Hepatocyte (in vitro differentiated cells): ENCODE results near the gene KRT32. TPM values are rescaled to one million over a fixed set of nuclear protein-coding genes. Genes with fewer than 3 reads are reported as not detected.

Source experiments
- DNase-seq: peaks from one replicate; pipeline ENCODE4 v3.0.0-alpha.2; 2016; ENCODE audit warnings: low spot score
- H2AFZ ChIP-seq: fragments of 200-600 bp; sonication (generic); 2 replicates; pipeline ENCODE4 v1.6.0; 2016; ENCODE audit warnings: antibody characterized with exemption, mild to moderate bottlenecking
- H3K27ac ChIP-seq: fragments of 200-600 bp; sonication (generic); 2 replicates; pipeline ENCODE4 v1.5.1; 2016; ENCODE audit warnings: mild to moderate bottlenecking
- H3K27me3 ChIP-seq: fragments of 200-600 bp; sonication (generic); 2 replicates; pipeline ENCODE4 v1.6.1; 2016
- H3K36me3 ChIP-seq: fragments of 200-600 bp; sonication (generic); replicated peaks from 2 replicates; pipeline ENCODE4 v1.5.1; 2016; ENCODE audit warnings: low read depth; ENCODE audit not compliant: insufficient read depth
- H3K4me1 ChIP-seq: fragments of 200-600 bp; sonication (generic); 2 replicates; pipeline ENCODE4 v1.5.1; 2016; ENCODE audit warnings: mild to moderate bottlenecking, moderate library complexity; ENCODE audit not compliant: insufficient read depth
- H3K4me2 ChIP-seq: fragments of 200-600 bp; sonication (generic); 2 replicates; pipeline ENCODE4 v1.6.0; 2016
- H3K4me3 ChIP-seq: fragments of 200-600 bp; sonication (generic); 2 replicates; pipeline ENCODE4 v1.5.1; 2016; ENCODE audit warnings: mild to moderate bottlenecking
- H3K79me2 ChIP-seq: fragments of 200-600 bp; sonication (generic); 2 replicates; pipeline ENCODE4 v1.6.0; 2017; ENCODE audit warnings: mild to moderate bottlenecking
- H3K9me2 ChIP-seq: fragments of 200-600 bp; sonication (generic); replicated peaks from 2 replicates; pipeline ENCODE4 v1.6.0; 2017; ENCODE audit warnings: mild to moderate bottlenecking; ENCODE audit not compliant: insufficient read depth
- H3K9me3 ChIP-seq: fragments of 200-600 bp; sonication (generic); 2 replicates; pipeline ENCODE4 v1.5.1; 2016; ENCODE audit warnings: low read depth, mild to moderate bottlenecking
- H4K20me1 ChIP-seq: fragments of 200-600 bp; sonication (generic); 2 replicates; pipeline ENCODE4 v1.6.0; 2016; ENCODE audit warnings: mild to moderate bottlenecking; ENCODE audit not compliant: insufficient read depth, poor library complexity, severe bottlenecking
- EZH2 ChIP-seq: fragments of 200-600 bp; sonication (generic); IDR thresholded peaks from 2 replicates; pipeline ENCODE4 v1.6.1; 2016; ENCODE audit warnings: antibody characterized with exemption, mild to moderate bottlenecking, borderline replicate concordance
- EZH2phosphoT487 ChIP-seq: fragments of 200-600 bp; sonication (generic); IDR thresholded peaks from one replicate; pipeline ENCODE4 v1.6.1; 2018; ENCODE audit warnings: antibody characterized with exemption, mild to moderate bottlenecking, low read depth, moderate library complexity; ENCODE audit not compliant: unreplicated experiment, severe bottlenecking
- WGBS: methylation state at CpG from one replicate; pipeline ENCODE4 v1.1.6; 2016; ENCODE audit warnings: low lambda C conversion rate; ENCODE audit errors: missing lambda C conversion rate; 5-methylcytosine and 5-hydroxymethylcytosine counted together
- polyA plus RNA-seq: library from polyadenylated mRNA; unstranded; fragments of >200 nt; fragmentation: Nextera tagmentation; extraction: Ambion mirVana; gene quantifications from 2 replicates; pipeline ENCODE4 v1.2.1, GENCODE V29; 2016
- total RNA-seq: library from RNA; depleted of rRNA; stranded (reverse); fragments of >200 nt; gene quantifications from 2 replicates; pipeline ENCODE4 v1.2.3, GENCODE V29; 2014
- TF ChIP-seq, protein P1 (sequence below): fragments of 200-600 bp; sonication (generic); IDR thresholded peaks from 2 replicates; pipeline ENCODE4 v1.5.1; 2016; ENCODE audit warnings: antibody characterized with exemption, mild to moderate bottlenecking; ENCODE audit not compliant: poor library complexity

KRT32 gene
- total and polyA plus RNA-seq, 2 experiments from 2014 or later = not detected

DNA sequence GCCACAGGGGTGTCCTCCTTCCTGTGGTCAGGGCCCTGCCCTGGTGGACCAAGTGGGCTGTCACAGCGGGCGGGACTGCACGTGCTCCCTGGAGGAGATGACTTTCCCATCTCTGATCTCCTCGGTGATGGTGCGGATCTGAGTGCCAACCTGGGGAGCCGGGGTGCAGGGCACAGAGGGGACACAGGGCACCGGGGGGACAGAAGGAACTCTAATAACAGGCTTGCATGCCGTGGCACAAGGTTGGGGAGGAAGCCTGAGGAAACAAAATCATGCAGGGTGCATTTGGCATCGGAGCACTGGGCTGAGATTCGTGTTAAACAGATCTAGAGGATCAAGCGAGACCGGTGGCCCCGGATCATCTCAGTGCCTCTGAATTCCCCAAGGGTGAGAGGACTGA is 19.1 kb upstream of the KRT32 start:
- Histone ChIP-seq H3K27me3 (no peaks in the 10 kb centered on the region), H3K4me3 (no peak overlapping the region), H3K27ac (no peak overlapping the region), H3K36me3 (no peaks in the 10 kb centered on the region), H2AFZ (no peak overlapping the region), H3K4me2 (no peak overlapping the region), H3K79me2 (no peaks in the 10 kb centered on the region), H3K9me2 (no peaks in the 10 kb centered on the region), H3K9me3 (no peaks in the 10 kb centered on the region), H3K4me1 (peaks cover 8% of the 10 kb centered on the region), H4K20me1 (no peaks in the 10 kb centered on the region)
- no peak for DNase-seq
- TF ChIP-seq, protein P1, sequence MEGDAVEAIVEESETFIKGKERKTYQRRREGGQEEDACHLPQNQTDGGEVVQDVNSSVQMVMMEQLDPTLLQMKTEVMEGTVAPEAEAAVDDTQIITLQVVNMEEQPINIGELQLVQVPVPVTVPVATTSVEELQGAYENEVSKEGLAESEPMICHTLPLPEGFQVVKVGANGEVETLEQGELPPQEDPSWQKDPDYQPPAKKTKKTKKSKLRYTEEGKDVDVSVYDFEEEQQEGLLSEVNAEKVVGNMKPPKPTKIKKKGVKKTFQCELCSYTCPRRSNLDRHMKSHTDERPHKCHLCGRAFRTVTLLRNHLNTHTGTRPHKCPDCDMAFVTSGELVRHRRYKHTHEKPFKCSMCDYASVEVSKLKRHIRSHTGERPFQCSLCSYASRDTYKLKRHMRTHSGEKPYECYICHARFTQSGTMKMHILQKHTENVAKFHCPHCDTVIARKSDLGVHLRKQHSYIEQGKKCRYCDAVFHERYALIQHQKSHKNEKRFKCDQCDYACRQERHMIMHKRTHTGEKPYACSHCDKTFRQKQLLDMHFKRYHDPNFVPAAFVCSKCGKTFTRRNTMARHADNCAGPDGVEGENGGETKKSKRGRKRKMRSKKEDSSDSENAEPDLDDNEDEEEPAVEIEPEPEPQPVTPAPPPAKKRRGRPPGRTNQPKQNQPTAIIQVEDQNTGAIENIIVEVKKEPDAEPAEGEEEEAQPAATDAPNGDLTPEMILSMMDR = no peak
- TF ChIP-seq EZH2phosphoT487 (no peak), EZH2 (no peak)
- WGBS = 94% methylated on average over 13 of the region's 13 CpGs

DNA sequence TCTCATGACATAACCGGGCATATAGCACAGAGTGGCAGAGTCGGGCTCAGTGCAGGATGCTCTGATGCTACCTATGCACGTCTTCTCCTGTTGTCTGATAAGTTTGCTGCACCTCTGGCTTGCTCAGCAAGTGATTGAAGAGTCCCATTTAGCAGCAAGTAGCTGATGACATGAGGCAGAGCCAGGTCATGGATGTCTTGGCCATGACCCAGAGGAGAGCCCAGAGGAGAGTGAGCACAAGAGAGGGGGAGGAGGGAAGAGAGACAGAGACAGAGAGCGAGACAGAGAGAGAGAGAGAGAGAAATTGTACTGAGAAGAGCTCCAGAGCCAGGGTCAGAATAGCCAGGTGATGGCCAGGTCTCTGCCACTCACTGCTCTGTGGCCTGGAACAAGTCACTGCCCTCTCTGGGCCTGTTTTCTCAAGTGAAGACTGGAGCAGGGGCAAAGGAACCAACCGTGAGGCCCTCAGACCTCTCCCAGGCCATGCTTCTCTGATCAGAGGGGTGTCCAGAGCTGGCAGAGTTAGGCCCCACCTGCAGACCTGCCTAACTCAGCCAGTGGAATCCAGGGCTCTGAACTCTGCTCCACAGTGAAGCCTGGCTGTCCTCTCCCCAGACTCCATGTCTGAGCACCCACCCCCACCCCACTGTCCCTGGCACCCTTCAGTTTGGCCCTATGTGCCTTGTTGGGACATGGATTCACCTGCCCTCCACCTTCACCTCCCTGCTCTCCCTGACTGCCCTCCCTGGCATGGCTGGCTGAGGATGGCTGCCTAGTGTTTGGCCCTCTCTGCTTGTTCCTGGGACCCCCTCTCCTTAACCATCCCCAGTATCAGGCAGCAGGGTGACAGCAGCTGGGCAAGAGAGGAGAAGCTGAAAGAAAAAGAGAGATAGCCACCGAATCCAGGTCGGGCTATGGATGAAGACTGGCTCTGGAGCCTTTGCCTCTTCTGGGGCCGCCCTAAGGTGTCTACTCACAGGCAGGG is 18.0 kb upstream of the KRT32 start:
- no peaks in the 10 kb centered on the region for H3K36me3 ChIP-seq
- no peak overlapping the region for H3K27ac ChIP-seq
- no peak overlapping the region for H3K4me2 ChIP-seq
- no peaks in the 10 kb centered on the region for H3K9me3 ChIP-seq
- no peaks in the 10 kb centered on the region for H4K20me1 ChIP-seq
- 91% methylated on average over 8 of the region's 8 CpGs for WGBS
- no peak overlapping the region for H2AFZ ChIP-seq
- TF ChIP-seq, protein P1 = no peak
- TF ChIP-seq EZH2 = no peak
- no peak for TF ChIP-seq EZH2phosphoT487
- H3K27me3 ChIP-seq = no peaks in the 10 kb centered on the region
- no peaks in the 10 kb centered on the region for H3K9me2 ChIP-seq
- no peak overlapping the region for H3K4me3 ChIP-seq
- H3K79me2 ChIP-seq = no peaks in the 10 kb centered on the region
- DNase-seq = no peak
- peaks cover 8% of the 10 kb centered on the region for H3K4me1 ChIP-seq

DNA sequence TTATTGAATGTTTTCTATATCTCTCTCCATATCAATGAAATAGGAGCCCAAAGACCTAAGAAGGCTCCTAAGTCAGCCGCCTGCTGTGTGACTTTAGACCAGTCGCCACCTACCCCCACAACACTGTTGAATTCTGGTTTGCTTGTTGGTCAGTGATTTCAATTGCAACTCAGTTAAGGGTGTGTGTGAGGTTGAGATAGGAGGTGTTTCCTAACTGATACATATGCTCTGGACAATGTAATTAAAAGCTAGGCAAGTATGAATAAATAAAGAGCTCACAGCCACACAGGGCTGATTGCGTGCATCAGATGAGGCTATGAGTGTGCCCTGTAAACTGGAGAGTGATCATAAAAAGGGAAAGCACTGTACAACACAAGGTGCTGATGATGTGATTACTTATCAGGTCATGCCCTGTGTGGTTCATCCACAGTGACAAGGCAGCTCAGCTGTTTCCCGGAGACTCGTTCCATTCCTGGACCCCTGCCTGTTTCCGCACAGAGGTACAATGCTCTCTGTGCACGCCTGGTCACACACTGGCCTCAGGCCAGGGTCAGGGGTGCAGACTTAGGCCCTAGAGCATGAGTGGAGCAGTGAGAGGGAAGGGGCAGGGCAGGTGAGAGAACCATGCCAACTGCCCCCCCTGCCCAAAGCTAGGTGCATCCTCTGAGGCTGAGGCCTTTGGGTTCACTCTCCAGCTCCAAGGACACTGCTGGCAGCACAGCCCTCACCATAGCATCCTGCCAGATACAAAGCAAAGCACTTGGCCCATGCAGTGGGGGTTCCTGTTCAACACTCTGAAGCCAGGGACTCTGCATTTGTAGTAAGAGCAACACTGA is 17.0 kb upstream of the KRT32 start:
- Histone ChIP-seq H3K9me2 (no peaks in the 10 kb centered on the region), H3K4me2 (no peak overlapping the region), H3K36me3 (no peaks in the 10 kb centered on the region), H3K27me3 (no peaks in the 10 kb centered on the region), H3K79me2 (no peaks in the 10 kb centered on the region), H3K4me3 (no peak overlapping the region), H4K20me1 (no peaks in the 10 kb centered on the region), H3K27ac (no peak overlapping the region), H3K4me1 (peaks cover 8% of the 10 kb centered on the region), H3K9me3 (no peaks in the 10 kb centered on the region), H2AFZ (no peak overlapping the region)
- DNase-seq = no peak
- 70% methylated on average over 7 of the region's 7 CpGs for WGBS
- TF ChIP-seq EZH2phosphoT487 (no peak), EZH2 (no peak)
- TF ChIP-seq, protein P1 = no peak
